Activated CD8-positive, alpha-beta memory T cell treated with anti-CD3 and anti-CD28 coated beads, Interleukin-2, amount 50 U/mL, for 1 hour (primary cell): ENCODE measurements around the gene SMIM10L1.

Experiments used
- DNase-seq: peaks from one replicate; pipeline ENCODE4 v3.0.0-alpha.2; 2020; ENCODE audit errors: extremely low read depth

SMIM10L1 gene

DNA sequence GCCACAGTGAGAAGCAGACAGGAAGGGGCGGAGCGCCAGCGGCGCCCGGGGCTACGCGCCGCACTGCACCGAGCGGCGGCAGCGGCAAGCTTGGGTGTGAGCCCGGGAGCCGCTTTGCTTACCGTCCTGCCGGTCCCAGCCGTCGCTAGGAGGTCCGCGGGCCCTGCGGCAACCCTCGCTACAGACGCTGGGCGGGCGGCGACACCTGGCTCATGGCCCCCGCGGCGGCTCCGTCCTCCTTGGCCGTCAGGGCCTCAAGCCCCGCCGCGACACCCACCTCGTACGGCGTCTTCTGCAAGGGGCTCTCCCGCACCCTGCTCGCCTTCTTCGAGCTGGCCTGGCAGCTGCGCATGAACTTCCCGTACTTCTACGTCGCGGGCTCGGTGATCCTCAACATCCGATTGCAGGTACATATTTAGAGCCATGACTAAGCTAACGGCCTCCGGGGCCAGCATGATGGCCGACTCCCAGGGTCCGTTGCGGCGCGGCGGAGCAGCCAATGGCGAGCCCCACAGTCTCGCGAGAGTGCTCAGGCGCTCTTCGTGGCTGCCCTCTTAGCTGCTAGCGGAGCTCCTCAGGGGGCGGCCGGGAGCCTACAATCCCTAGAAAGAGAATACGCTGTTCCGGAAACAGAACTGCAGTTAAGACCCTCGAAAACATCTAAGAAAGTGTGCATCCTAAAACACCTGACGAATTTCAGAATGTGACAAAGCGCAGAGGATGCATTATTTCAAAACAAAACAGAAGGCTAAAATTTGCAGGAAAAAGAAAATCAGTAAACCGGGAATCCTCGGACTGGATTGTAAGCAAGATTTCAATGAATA is at the start of gene SMIM10L1:
TSS of gene SMIM10L1 (plus strand) at position 50 of the 824 bp plus-strand sequence. CDS start at position 213, 163 bp downstream.
- peak; percentile 78 for DNase-seq

DNA sequence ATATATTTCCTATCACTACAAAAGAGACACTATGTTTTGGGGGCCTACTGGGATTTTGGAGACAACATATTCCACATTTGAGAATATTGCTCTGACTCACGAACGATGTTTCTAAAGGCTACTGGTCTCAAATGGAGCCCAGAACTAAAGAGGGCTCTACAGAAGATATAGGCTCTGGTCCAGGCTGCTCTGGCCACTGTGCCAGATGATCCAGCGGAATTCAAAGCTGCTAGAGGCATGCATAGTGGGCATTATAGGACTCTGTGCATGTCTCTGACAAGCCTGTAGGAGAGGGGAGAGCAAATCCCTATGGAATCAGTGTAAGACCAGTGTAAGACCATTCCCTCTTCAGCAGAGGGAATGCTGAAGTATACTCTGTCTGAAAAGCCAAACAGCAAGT is 40.6 kb upstream of the SMIM10L1 start:
- no peak for DNase-seq

DNA sequence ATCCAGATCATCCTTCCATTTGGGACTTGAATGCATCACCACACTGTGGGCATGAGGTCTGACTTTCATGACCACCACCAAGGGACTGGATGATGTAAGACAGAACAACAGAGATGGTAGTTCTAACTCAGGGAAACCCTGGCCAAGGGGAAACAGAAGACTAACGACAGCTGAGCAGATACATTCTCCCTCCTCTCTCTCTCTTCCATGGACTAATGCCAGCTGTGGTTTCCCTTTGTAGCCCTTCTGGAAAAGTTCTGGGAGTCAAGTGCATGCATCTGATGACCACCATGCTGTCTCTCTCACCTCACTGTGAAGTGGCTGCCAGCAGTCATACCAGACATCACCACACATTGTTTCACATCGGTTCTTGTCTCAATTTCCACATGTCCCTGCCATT is 40.0 kb upstream of the SMIM10L1 start:
- no peak for DNase-seq

DNA sequence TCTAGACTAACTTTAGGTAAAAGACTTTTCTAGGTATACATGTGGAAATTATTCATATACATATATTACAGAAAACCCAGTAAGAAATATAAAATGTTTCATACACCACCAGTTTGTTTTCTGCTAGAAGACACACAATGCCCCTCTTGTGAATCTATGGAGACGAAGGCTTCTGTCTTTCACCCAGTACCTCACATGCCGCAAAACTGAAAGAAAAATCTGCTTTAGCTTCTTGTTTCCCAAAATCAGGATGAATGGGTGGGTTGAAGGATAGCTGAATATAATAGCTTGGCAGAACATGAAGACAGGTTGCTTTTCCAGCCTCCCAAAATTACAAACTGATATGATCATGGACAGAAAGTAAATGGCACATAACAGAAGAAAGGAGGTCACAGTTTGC is 37.8 kb upstream of the SMIM10L1 start:
- DNase-seq = no peak

DNA sequence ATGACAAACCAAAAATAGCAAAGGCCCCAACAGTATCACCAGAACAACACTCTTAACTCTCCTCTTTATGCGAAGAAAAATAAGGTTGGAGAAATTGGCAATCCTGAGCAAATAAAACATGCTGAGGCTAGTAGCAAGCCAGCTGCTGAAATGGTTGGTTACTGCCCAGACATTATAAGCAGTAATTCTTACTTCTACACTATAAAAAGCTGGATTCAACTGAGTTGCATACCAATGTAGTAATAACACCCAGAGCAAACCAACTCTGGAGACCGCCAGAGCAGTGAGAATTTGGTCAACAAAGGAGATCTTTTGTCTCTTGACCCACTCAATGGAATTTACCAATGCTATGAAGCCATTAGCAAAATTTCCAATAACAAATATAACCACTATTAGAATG is 37.2 kb upstream of the SMIM10L1 start:
- DNase-seq = no peak

GRCh38 chr12:11134305-11134704 is 36.7 kb upstream of the SMIM10L1 start, which contains the start of gene TAS2R30:
TAS2R30 (minus strand) TSS chr12:11134644; CDS start chr12:11134244, 400 bp downstream.
- DNase-seq = no peak

DNA sequence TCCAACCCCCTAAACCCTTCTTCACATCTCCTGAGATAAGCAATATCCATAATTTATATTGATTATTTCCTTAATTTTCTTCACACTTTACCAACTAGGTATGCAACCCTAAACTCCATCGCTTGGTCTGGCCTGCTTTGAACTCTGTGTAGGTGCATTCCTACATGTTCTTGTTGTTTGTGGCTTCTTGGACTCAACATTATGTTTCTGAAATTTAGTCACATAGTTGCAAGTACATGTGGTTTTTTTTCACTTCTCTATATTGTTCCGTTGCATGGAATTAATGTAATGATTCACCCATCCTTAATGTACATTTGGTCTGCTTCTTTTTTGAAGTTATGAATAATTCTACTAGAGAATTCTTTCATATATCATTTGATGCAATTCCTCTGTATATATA is 34.9 kb upstream of the SMIM10L1 start:
- no peak for DNase-seq

GRCh38 chr12:11143352-11143751 is 27.6 kb upstream of the SMIM10L1 start:
- DNase-seq = no peak

GRCh38 chr12:11144297-11144696 is 26.7 kb upstream of the SMIM10L1 start:
- no peak for DNase-seq

DNA sequence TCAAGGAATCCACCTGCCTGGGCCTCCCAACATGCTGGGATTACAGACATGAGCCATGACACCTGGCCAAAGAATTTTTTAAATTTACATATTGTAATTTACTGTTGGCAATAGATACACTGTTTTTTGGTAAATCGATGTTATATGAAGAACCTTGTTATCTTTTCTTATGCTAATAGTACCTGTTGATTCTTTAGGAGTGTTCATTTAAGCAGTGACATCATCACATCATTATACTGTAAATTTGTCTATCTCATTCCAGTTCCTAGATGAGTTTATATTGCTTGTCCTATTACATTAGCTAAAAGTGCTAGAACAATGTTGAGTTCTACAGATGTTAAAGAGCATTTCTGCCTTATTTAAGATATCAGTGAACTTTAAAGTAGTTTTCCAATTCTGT is 23.6 kb upstream of the SMIM10L1 start:
- DNase-seq = no peak

DNA sequence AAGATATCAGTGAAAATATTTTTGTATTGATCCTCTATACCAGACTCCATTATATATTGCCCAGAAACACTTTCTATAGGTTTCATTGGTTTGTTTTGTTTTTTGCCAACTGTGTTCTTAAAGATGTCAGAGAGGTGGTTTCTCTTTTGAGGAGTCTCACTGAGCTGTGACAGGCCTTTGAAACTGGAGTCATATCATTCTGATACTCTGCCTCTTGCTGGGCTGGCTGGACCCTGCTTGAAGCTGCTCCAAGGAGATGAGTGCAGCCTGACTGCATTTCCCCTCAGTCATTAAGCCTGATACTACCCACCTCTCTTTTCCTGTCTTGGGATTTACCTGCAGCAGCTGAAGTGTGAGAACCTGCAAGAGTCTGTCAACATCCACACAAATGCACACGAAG is 20.2 kb upstream of the SMIM10L1 start:
- no peak for DNase-seq

DNA sequence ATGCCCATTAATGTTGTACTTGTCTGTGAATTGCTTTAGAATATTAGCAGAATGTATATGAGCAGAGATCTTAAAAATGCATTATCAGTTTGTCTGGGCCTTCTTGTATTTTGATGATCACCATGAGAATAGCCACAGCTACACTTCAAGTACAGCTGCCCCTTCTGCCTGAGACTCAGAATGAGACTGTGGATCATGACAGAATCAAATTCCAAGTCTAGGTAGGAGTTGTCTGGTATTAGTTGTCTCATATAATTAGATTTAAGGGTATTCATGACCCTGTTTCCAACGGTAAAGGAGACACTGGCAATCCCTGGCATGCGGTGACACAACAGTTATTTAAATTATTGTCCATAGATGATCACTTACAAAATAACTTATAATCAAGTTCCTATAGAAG is 18.3 kb upstream of the SMIM10L1 start:
- no peak for DNase-seq

- DNase-seq = no peak
Observed at GRCh38 chr12:11154400-11154925, 16.5 kb upstream of the SMIM10L1 start.

- DNase-seq = no peak
Observed at GRCh38 chr12:11158885-11159444, 12.0 kb upstream of the SMIM10L1 start.

GRCh38 chr12:11162502-11162901 is 8.5 kb upstream of the SMIM10L1 start:
- no peak for DNase-seq

DNA sequence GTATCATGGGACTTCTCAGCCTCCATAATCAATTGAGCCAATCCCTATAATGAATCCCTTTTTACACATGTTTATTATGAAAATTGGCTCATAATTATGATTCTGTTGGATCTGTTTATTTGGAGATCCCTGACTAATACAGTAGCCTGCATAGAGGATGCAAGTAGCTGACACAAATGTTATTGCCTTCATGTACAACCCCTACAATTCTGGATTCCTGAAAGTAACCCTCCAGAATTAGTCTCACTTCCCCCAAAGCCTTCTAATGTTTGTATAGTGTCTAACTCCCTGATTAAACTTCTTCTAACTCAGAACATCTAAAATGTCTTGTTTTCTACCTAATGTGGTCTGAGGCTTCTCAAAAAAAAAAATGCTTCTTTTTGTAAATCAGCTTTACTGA is 6.6 kb upstream of the SMIM10L1 start:
- no peak for DNase-seq

- DNase-seq = no peak
Observed at GRCh38 chr12:11166300-11166699, 4.7 kb upstream of the SMIM10L1 start.

GRCh38 chr12:11170810-11171144 is 217 bp upstream of the SMIM10L1 start:
- DNase-seq = no peak

- no peak for DNase-seq
Observed at GRCh38 chr12:11171969-11172675, 1.1 kb downstream of the SMIM10L1 start.

GRCh38 chr12:11174022-11174421 is 3.0 kb downstream of the SMIM10L1 start:
- DNase-seq = no peak

GRCh38 chr12:11178250-11178649 is 7.3 kb downstream of the SMIM10L1 start:
- no peak for DNase-seq

DNA sequence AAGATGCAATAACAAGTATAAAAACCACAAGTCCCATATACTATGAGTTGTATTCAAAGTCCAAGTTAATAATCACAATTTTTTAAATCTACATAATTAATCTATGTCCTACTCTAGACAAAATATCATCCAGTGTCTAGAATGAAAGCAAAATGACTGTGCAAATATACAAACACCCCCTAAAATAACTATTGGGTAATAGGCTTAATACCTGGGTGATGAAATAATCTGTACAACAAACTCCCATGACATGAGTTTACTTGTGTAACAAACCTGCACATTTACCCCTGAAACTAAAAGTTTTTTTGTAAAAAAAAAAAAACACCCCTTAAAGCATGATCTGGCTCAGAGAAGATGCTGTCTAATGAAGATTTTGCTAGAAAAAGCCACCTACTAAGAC is 11.5 kb downstream of the SMIM10L1 start:
- DNase-seq = no peak

DNA sequence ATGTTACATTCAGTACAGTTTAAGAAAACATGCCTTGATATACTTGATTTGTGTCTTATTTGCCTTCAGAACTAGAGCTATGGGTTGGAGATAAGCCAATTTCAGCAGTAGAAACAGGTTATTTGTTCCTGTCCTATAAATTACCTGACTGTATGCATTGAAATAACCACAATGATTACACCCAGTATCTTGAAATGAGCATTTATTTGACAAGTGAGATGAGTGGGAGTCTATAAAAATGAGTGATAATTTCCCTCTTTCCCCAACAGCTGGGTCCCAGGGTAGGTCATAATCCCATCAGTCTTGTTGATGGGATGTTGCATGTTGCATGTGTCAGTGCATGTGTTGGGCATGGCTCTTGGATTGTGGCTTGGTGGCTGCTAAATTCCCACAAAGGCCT is 12.0 kb downstream of the SMIM10L1 start:
- DNase-seq = no peak
